Stomach (tissue), 4 donors: ENCODE data around the gene PGM2.

Experiments used
- CTCF ChIP-seq, 7 experiments: fragments of 450-650 bp in 4 of 7; fragments of 200-600 bp in 3 of 7; sonication (generic) in 3 of 7; IDR thresholded peaks; one replicate each; pipeline ENCODE4 v1.5.1; 2016 to 2019; ENCODE audit warnings: antibody characterized with exemption in 7 of 7, control low read depth in 2 of 7, mild to moderate bottlenecking in 1 of 7
- EP300 ChIP-seq: sonication (generic); formaldehyde crosslinking; IDR thresholded peaks from one replicate; pipeline ENCODE4 v1.6.1; 2017; ENCODE audit warnings: antibody characterized with exemption
- POLR2A ChIP-seq, 4 donors: fragments of 450-650 bp; IDR thresholded peaks; one replicate each; pipeline ENCODE4 v1.6.1; 2016; ENCODE audit warnings: antibody characterized with exemption in 4 of 4, control low read depth in 2 of 4, mild to moderate bottlenecking in 1 of 4, moderate library complexity in 1 of 4
- POLR2AphosphoS5 ChIP-seq, 3 donors: sonication (generic); formaldehyde crosslinking; IDR thresholded peaks; one replicate each; pipeline ENCODE4 v1.6.1; 2016; ENCODE audit warnings: antibody characterized with exemption in 3 of 3

GRCh38 chr4:37889849-37890800 is 63.6 kb downstream of the PGM2 start:
- TF ChIP-seq CTCF (IDR thresholded peaks at IDR 0.05): peak in 2 of 7 experiments; percentile 15 to 17
- no peak for TF ChIP-seq POLR2A (IDR thresholded peaks at IDR 0.05)
- peak; percentile 50 to 81 (median 58) for TF ChIP-seq POLR2AphosphoS5 (IDR thresholded peaks at IDR 0.05)
- peak; percentile 4 for TF ChIP-seq EP300
